Measurements from ENCODE around the gene SLCO3A1. TPM values are rescaled to one million over a fixed set of nuclear protein-coding genes. Genes with fewer than 3 reads are reported as not detected.

Gene SLCO3A1
- total RNA-seq, 4 donors from 2014 or later = 4.4 to 66.2 (median 5.1) TPM

GRCh38 chr15:91879158-91879557, 25.6 kb downstream of the SLCO3A1 start:
- Histone ChIP-seq H3K27ac (no peak overlapping the region), H3K27me3 (no peaks in the 10 kb centered on the region), H3K4me3 (no peak overlapping the region), H3K36me3 (no peaks in the 10 kb centered on the region), H3K9me3 (no peaks in the 10 kb centered on the region), H3K4me1 (no peaks in the 10 kb centered on the region)
- no peak for TF ChIP-seq EP300 (IDR thresholded peaks at IDR 0.05; ENCODE audit: low read depth)
- intact Hi-C loops (cut with DNase I; ENCODE audit: low total_unique reads) = no loop called here
- WGBS, 2 donors (ENCODE audit: low coverage in 1 of 2) = 81 to 100% methylated on average over 1 to 2 of the region's 2 CpGs
- in situ Hi-C loops (cut with MboI; ENCODE audit: low pct_ligation_motif_present in 1 of 4, low pct_unique_long_range_greater_than_20kb in 1 of 4, low sequenced_read_pairs in 3 of 4) = no loop called here
- DNase-seq = no peak

GRCh38 chr15:91880373-91880772, 26.9 kb downstream of the SLCO3A1 start:
- no peak overlapping the region for H3K4me3 ChIP-seq
- intact Hi-C loops (cut with DNase I; ENCODE audit: low total_unique reads) = no loop called here
- H3K9me3 ChIP-seq = no peaks in the 10 kb centered on the region
- no peak for TF ChIP-seq EP300 (IDR thresholded peaks at IDR 0.05; ENCODE audit: low read depth)
- no peak for TF ChIP-seq POLR2AphosphoS5 (IDR thresholded peaks at IDR 0.05)
- no peak for TF ChIP-seq CTCF (IDR thresholded peaks at IDR 0.05)
- no peak for TF ChIP-seq POLR2A (IDR thresholded peaks at IDR 0.05)
- no peak for DNase-seq
- no peak overlapping the region for H3K27ac ChIP-seq
- no peaks in the 10 kb centered on the region for H3K36me3 ChIP-seq
- H3K27me3 ChIP-seq = no peaks in the 10 kb centered on the region
- 60 to 69% methylated on average over 1 to 3 of the region's 3 CpGs for WGBS, 2 donors (ENCODE audit: low coverage in 1 of 2)
- H3K4me1 ChIP-seq = no peaks in the 10 kb centered on the region
- in situ Hi-C loops (cut with MboI; ENCODE audit: low pct_ligation_motif_present in 1 of 4, low pct_unique_long_range_greater_than_20kb in 1 of 4, low sequenced_read_pairs in 3 of 4) = no loop called here

GRCh38 chr15:91881569-91882297, 28.2 kb downstream of the SLCO3A1 start:
- H3K27ac ChIP-seq = no peak overlapping the region
- in situ Hi-C loops (cut with MboI; ENCODE audit: low pct_ligation_motif_present in 1 of 4, low pct_unique_long_range_greater_than_20kb in 1 of 4, low sequenced_read_pairs in 3 of 4) = no loop called here
- H3K36me3 ChIP-seq = no peaks in the 10 kb centered on the region
- no peak for DNase-seq
- 80 to 88% methylated on average over 8 to 9 of the region's 9 CpGs for WGBS, 2 donors (ENCODE audit: low coverage in 1 of 2)
- TF ChIP-seq CTCF (IDR thresholded peaks at IDR 0.05) (no peak), POLR2AphosphoS5 (IDR thresholded peaks at IDR 0.05) (no peak), EP300 (IDR thresholded peaks at IDR 0.05; ENCODE audit: low read depth) (no peak), POLR2A (IDR thresholded peaks at IDR 0.05) (no peak)
- intact Hi-C loops (cut with DNase I; ENCODE audit: low total_unique reads) = no loop called here
- no peak overlapping the region for H3K4me3 ChIP-seq
- H3K4me1 ChIP-seq = no peaks in the 10 kb centered on the region
- no peaks in the 10 kb centered on the region for H3K27me3 ChIP-seq
- H3K9me3 ChIP-seq = no peaks in the 10 kb centered on the region

GRCh38 chr15:91882858-91883586, 29.5 kb downstream of the SLCO3A1 start:
- DNase-seq = no peak
- H3K4me1 ChIP-seq = peaks cover 5 to 11% (median 9%) of the 10 kb centered on the region in 4 donors
- in situ Hi-C loops (cut with MboI; ENCODE audit: low pct_ligation_motif_present in 1 of 4, low pct_unique_long_range_greater_than_20kb in 1 of 4, low sequenced_read_pairs in 3 of 4) (no loop called here), intact Hi-C loops (cut with DNase I; ENCODE audit: low total_unique reads) (no loop called here)
- no peaks in the 10 kb centered on the region for H3K36me3 ChIP-seq
- 81 to 83% methylated on average over 3 to 8 of the region's 8 CpGs for WGBS, 2 donors (ENCODE audit: low coverage in 1 of 2)
- H3K4me3 ChIP-seq = no peak overlapping the region
- no peaks in the 10 kb centered on the region for H3K27me3 ChIP-seq
- H3K9me3 ChIP-seq = no peaks in the 10 kb centered on the region
- no peak for TF ChIP-seq CTCF (IDR thresholded peaks at IDR 0.05)
- H3K27ac ChIP-seq = no peak overlapping the region

All from transverse colon (tissue), 4 donors.